ENCODE results near the gene ZNF428. TPM values are rescaled to one million over a fixed set of nuclear protein-coding genes. Genes with fewer than 3 reads are reported as not detected.
"Not testable (repeated sequence)": the region's sequence is repeated elsewhere in the genome, so short reads cannot be mapped to it uniquely, and the experiment has no call there.

ZNF428 gene
- polyA plus RNA-seq, 3 donors from 2014 or later: 10.6 to 28.5 (median 19.7) TPM

GRCh38 chr19:43651758-43652545 is 32.5 kb upstream of the ZNF428 start:
- peak; percentile 23 to 44 (median 35) for DNase-seq
- H3K27ac Mint-ChIP-seq: peak overlapping the region in 1 of 6 donors; percentile 24
- H3K4me1 Mint-ChIP-seq: no peaks in the 10 kb centered on the region
- H3K27me3 Mint-ChIP-seq (ENCODE audit: low read depth in 3 of 3): peaks cover 0 to 1% (median 0%) of the 10 kb centered on the region in 3 donors
- peak overlapping the region in 1 of 5 donors; percentile 22 for H3K4me3 Mint-ChIP-seq
- H3K9me3 Mint-ChIP-seq: peaks cover 0 to 2% (median 0%) of the 10 kb centered on the region in 6 donors
- H3K36me3 Mint-ChIP-seq: peaks cover 7 to 14% (median 8%) of the 10 kb centered on the region in 3 donors

GRCh38 chr19:43650276-43650675 is 30.8 kb upstream of the ZNF428 start:
- not testable (repeated sequence) for H3K9me3 Mint-ChIP-seq; H3K27me3 Mint-ChIP-seq (ENCODE audit: low read depth in 3 of 3); H3K4me1 Mint-ChIP-seq; H3K27ac Mint-ChIP-seq; H3K4me3 Mint-ChIP-seq; DNase-seq
- peaks cover 5 to 10% (median 5%) of the 10 kb centered on the region in 3 donors for H3K36me3 Mint-ChIP-seq

- H3K36me3 Mint-ChIP-seq: peaks cover under 1 to 8% (median 5%) of the 10 kb centered on the region in 3 donors
- H3K4me1 Mint-ChIP-seq: no peaks in the 10 kb centered on the region
- H3K9me3 Mint-ChIP-seq: peaks cover 0 to under 1% (median 0%) of the 10 kb centered on the region in 6 donors
These were observed 30.1 kb upstream of the ZNF428 start for GRCh38 chr19:43649514-43649913.

GRCh38 chr19:43648633-43649032 is 29.2 kb upstream of the ZNF428 start:
- no peaks in the 10 kb centered on the region for H3K4me1 Mint-ChIP-seq
- H3K27ac Mint-ChIP-seq: no peak overlapping the region
- H3K9me3 Mint-ChIP-seq: peaks cover 0 to 1% (median 0%) of the 10 kb centered on the region in 6 donors
- no peak for DNase-seq
- peaks cover 0 to 1% (median 0%) of the 10 kb centered on the region in 3 donors for H3K27me3 Mint-ChIP-seq (ENCODE audit: low read depth in 3 of 3)
- no peak overlapping the region for H3K4me3 Mint-ChIP-seq
- H3K36me3 Mint-ChIP-seq: peaks cover 0 to 6% (median 5%) of the 10 kb centered on the region in 3 donors

More at GRCh38 chr19:43649514-43649913, 30.1 kb upstream of the ZNF428 start:
- peaks cover 0 to 1% (median 0%) of the 10 kb centered on the region in 3 donors for H3K27me3 Mint-ChIP-seq (ENCODE audit: low read depth in 3 of 3)
- no peak for DNase-seq
- no peak overlapping the region for H3K27ac Mint-ChIP-seq
- H3K4me3 Mint-ChIP-seq: no peak overlapping the region

GRCh38 chr19:43644181-43644580 is 24.8 kb upstream of the ZNF428 start:
- peaks cover 6 to 10% (median 8%) of the 10 kb centered on the region in 3 donors for H3K27me3 Mint-ChIP-seq (ENCODE audit: low read depth in 3 of 3)
- no peak overlapping the region for H3K4me3 Mint-ChIP-seq
- DNase-seq: no peak
- peaks cover 0 to 3% (median under 1%) of the 10 kb centered on the region in 3 donors for H3K36me3 Mint-ChIP-seq
- H3K4me1 Mint-ChIP-seq: peaks cover 8 to 9% of the 10 kb centered on the region in 2 donors
- no peak overlapping the region for H3K27ac Mint-ChIP-seq
- H3K9me3 Mint-ChIP-seq: peaks cover 0 to 1% (median 0%) of the 10 kb centered on the region in 6 donors

GRCh38 chr19:43643326-43643725 is 23.9 kb upstream of the ZNF428 start:
- DNase-seq: no peak
- no peak overlapping the region for H3K4me3 Mint-ChIP-seq
- H3K36me3 Mint-ChIP-seq: peaks cover 0 to 5% (median 3%) of the 10 kb centered on the region in 3 donors
- peaks cover 13% of the 10 kb centered on the region in 2 donors for H3K4me1 Mint-ChIP-seq
- H3K27ac Mint-ChIP-seq: no peak overlapping the region
- peaks cover 6 to 15% (median 14%) of the 10 kb centered on the region in 3 donors for H3K27me3 Mint-ChIP-seq (ENCODE audit: low read depth in 3 of 3)
- peaks cover 0 to 1% (median 0%) of the 10 kb centered on the region in 6 donors for H3K9me3 Mint-ChIP-seq

- no peak overlapping the region for H3K4me3 Mint-ChIP-seq
- peaks cover 6 to 21% (median 19%) of the 10 kb centered on the region in 3 donors for H3K27me3 Mint-ChIP-seq (ENCODE audit: low read depth in 3 of 3)
- no peak for DNase-seq
- peaks cover 0 to 1% (median 0%) of the 10 kb centered on the region in 6 donors for H3K9me3 Mint-ChIP-seq
- no peak overlapping the region for H3K27ac Mint-ChIP-seq
- peaks cover 0 to 5% (median under 1%) of the 10 kb centered on the region in 3 donors for H3K36me3 Mint-ChIP-seq
- H3K4me1 Mint-ChIP-seq: peaks cover 13% of the 10 kb centered on the region in 2 donors
These were observed 23.1 kb upstream of the ZNF428 start for GRCh38 chr19:43642531-43642930.

GRCh38 chr19:43641333-43641732 is 21.9 kb upstream of the ZNF428 start:
- H3K4me1 Mint-ChIP-seq: peaks cover 13% of the 10 kb centered on the region in 2 donors
- H3K27ac Mint-ChIP-seq: peak overlapping the region in 1 of 6 donors; percentile 47
- H3K27me3 Mint-ChIP-seq (ENCODE audit: low read depth in 3 of 3): peaks cover 6 to 22% (median 21%) of the 10 kb centered on the region in 3 donors
- peak overlapping the region; percentile 48 to 77 (median 65) for H3K4me3 Mint-ChIP-seq
- H3K9me3 Mint-ChIP-seq: peaks cover 0 to 1% (median 0%) of the 10 kb centered on the region in 6 donors
- peaks cover 0 to 5% (median 0%) of the 10 kb centered on the region in 3 donors for H3K36me3 Mint-ChIP-seq
- no peak for DNase-seq

- peaks cover 7 to 24% (median 23%) of the 10 kb centered on the region in 3 donors for H3K27me3 Mint-ChIP-seq (ENCODE audit: low read depth in 3 of 3)
- peaks cover 13% of the 10 kb centered on the region in 2 donors for H3K4me1 Mint-ChIP-seq
- H3K4me3 Mint-ChIP-seq: peak overlapping the region; percentile 71 to 89 (median 75)
- H3K36me3 Mint-ChIP-seq: peaks cover 0 to 5% (median 0%) of the 10 kb centered on the region in 3 donors
- peaks cover 0 to 1% (median 0%) of the 10 kb centered on the region in 6 donors for H3K9me3 Mint-ChIP-seq
- no peak for DNase-seq
- H3K27ac Mint-ChIP-seq: no peak overlapping the region
These were observed 21.0 kb upstream of the ZNF428 start for GRCh38 chr19:43640424-43640757.

- H3K27me3 Mint-ChIP-seq (ENCODE audit: low read depth in 3 of 3): peaks cover 7 to 25% (median 24%) of the 10 kb centered on the region in 3 donors
- H3K4me3 Mint-ChIP-seq: peak within 1 kb of the TSS; percentile 78 to 89 (median 84)
- H3K4me1 Mint-ChIP-seq: peaks cover 13% of the 10 kb centered on the region in 2 donors
- peak within 1 kb of the TSS in 5 of 6 donors; percentile 7 to 78 (median 47) for H3K27ac Mint-ChIP-seq
- H3K9me3 Mint-ChIP-seq: peaks cover 0 to 1% (median 0%) of the 10 kb centered on the region in 6 donors
- peaks cover 0 to 5% (median 0%) of the 10 kb centered on the region in 3 donors for H3K36me3 Mint-ChIP-seq
- peak; percentile 30 to 44 (median 36) for DNase-seq
These were observed 20.3 kb upstream of the ZNF428 start, which contains the start of gene CADM4 for GRCh38 chr19:43639519-43640423. CADM4 (minus strand) TSS chr19:43639850; CDS start chr19:43639790, 60 bp downstream.

GRCh38 chr19:43638995-43639518 is 19.6 kb upstream of the ZNF428 start:
- peaks cover 0 to 5% (median 0%) of the 10 kb centered on the region in 3 donors for H3K36me3 Mint-ChIP-seq
- H3K27me3 Mint-ChIP-seq (ENCODE audit: low read depth in 3 of 3): peaks cover 7 to 25% (median 24%) of the 10 kb centered on the region in 3 donors
- no peak for DNase-seq
- H3K4me1 Mint-ChIP-seq: peaks cover 13% of the 10 kb centered on the region in 2 donors
- H3K4me3 Mint-ChIP-seq: peak overlapping the region; percentile 78 to 86 (median 81)
- H3K9me3 Mint-ChIP-seq: no peaks in the 10 kb centered on the region
- peak overlapping the region in 4 of 6 donors; percentile 7 to 69 (median 30) for H3K27ac Mint-ChIP-seq

GRCh38 chr19:43638214-43638994 is 19.0 kb upstream of the ZNF428 start:
- H3K27me3 Mint-ChIP-seq (ENCODE audit: low read depth in 3 of 3): peaks cover 9 to 25% (median 24%) of the 10 kb centered on the region in 3 donors
- H3K4me3 Mint-ChIP-seq: peak overlapping the region; percentile 78 to 86 (median 81)
- peaks cover 0 to 5% (median 0%) of the 10 kb centered on the region in 3 donors for H3K36me3 Mint-ChIP-seq
- peaks cover 13% of the 10 kb centered on the region in 2 donors for H3K4me1 Mint-ChIP-seq
- H3K27ac Mint-ChIP-seq: peak overlapping the region in 1 of 6 donors; percentile 69
- DNase-seq: no peak
- H3K9me3 Mint-ChIP-seq: no peaks in the 10 kb centered on the region
